Measurements from ENCODE around the gene ADGRF3.

ADGRF3 gene

GRCh38 chr2:26359886-26360473, 13.4 kb upstream of the ADGRF3 start:
- Histone ChIP-seq H4K8ac (ENCODE audit: low read depth, low read length) (no peak overlapping the region), H2BK12ac (ENCODE audit: low read length) (no peak overlapping the region), H3K23ac (ENCODE audit: low read depth, low read length, poor library complexity) (no peak overlapping the region), H3K4me2 (ENCODE audit: insufficient read depth, low read length, poor library complexity, severe bottlenecking) (no peak overlapping the region), H2BK15ac (ENCODE audit: low read length) (no peak overlapping the region), H3K9me3 (replicated peaks in 1 of 2; ENCODE audit: control insufficient read depth in 2 of 2, insufficient read depth in 1 of 2, low read depth in 1 of 2, low read length in 2 of 2) (no peaks in the 10 kb centered on the region), H3K18ac (ENCODE audit: low read length) (no peak overlapping the region), H3K9ac (ENCODE audit: low read depth, low read length, poor library complexity) (no peak overlapping the region), H3K14ac (ENCODE audit: low read length) (no peak overlapping the region), H3K79me1 (ENCODE audit: low read depth, low read length) (peaks cover 3% of the 10 kb centered on the region), H2BK120ac (ENCODE audit: low read depth, low read length) (no peak overlapping the region), H4K91ac (ENCODE audit: low read depth, low read length, poor library complexity) (no peak overlapping the region), H3K36me3 (replicated peaks in 1 of 2; ENCODE audit: control insufficient read depth in 2 of 2, insufficient read depth in 2 of 2, low read length in 2 of 2) (peaks cover 2 to 38% of the 10 kb centered on the region in 2 donors), H3K4me1 (ENCODE audit: control insufficient read depth in 2 of 2, insufficient read depth in 1 of 2, low read depth in 1 of 2, low read length in 2 of 2) (peaks cover 0 to 5% of the 10 kb centered on the region in 2 donors), H2AFZ (ENCODE audit: low read length) (no peak overlapping the region), H3K27ac (replicated peaks; ENCODE audit: low read length) (no peak overlapping the region), H3K4ac (ENCODE audit: low read length) (no peak overlapping the region), H3K4me3 (ENCODE audit: low read length in 2 of 2) (no peak overlapping the region), H2BK5ac (ENCODE audit: low read length) (no peak overlapping the region), H3K27me3 (ENCODE audit: control insufficient read depth in 3 of 3, insufficient read depth in 3 of 3, low read depth in 1 of 3, low read length in 3 of 3) (no peaks in the 10 kb centered on the region), H2AK5ac (ENCODE audit: low read depth, low read length) (no peak overlapping the region)
- no CpG with 5 or more reads among the region's 4 CpGs for WGBS, 2 donors (ENCODE audit: extremely low coverage in 2 of 2, insufficient read length in 2 of 2, insufficient replicate concordance in 1 of 2)
- no peak for DNase-seq (ENCODE audit: low spot score)

- H2BK12ac ChIP-seq (ENCODE audit: low read length), result no peak overlapping the region
- no peak overlapping the region for H3K9ac ChIP-seq (ENCODE audit: low read depth, low read length, poor library complexity)
- no peaks in the 10 kb centered on the region for H3K27me3 ChIP-seq (ENCODE audit: control insufficient read depth in 3 of 3, insufficient read depth in 3 of 3, low read depth in 1 of 3, low read length in 3 of 3)
- no peak overlapping the region for H3K14ac ChIP-seq (ENCODE audit: low read length)
- no peak overlapping the region for H3K23ac ChIP-seq (ENCODE audit: low read depth, low read length, poor library complexity)
- no peak overlapping the region for H4K8ac ChIP-seq (ENCODE audit: low read depth, low read length)
- H3K18ac ChIP-seq (ENCODE audit: low read length), result no peak overlapping the region
- peaks cover 5% of the 10 kb centered on the region for H3K79me1 ChIP-seq (ENCODE audit: low read depth, low read length)
- H2AK5ac ChIP-seq (ENCODE audit: low read depth, low read length), result no peak overlapping the region
- H2BK5ac ChIP-seq (ENCODE audit: low read length), result no peak overlapping the region
- H3K4ac ChIP-seq (ENCODE audit: low read length), result no peak overlapping the region
- no peak overlapping the region for H2BK120ac ChIP-seq (ENCODE audit: low read depth, low read length)
- peaks cover 0 to 47% of the 10 kb centered on the region in 2 donors for H3K36me3 ChIP-seq (replicated peaks in 1 of 2; ENCODE audit: control insufficient read depth in 2 of 2, insufficient read depth in 2 of 2, low read length in 2 of 2)
- no CpG with 5 or more reads among the region's 2 CpGs for WGBS, 2 donors (ENCODE audit: extremely low coverage in 2 of 2, insufficient read length in 2 of 2, insufficient replicate concordance in 1 of 2)
- no peak overlapping the region for H2BK15ac ChIP-seq (ENCODE audit: low read length)
- no peak for DNase-seq (ENCODE audit: low spot score)
- H3K4me1 ChIP-seq (ENCODE audit: control insufficient read depth in 2 of 2, insufficient read depth in 1 of 2, low read depth in 1 of 2, low read length in 2 of 2), result peaks cover 0 to 5% of the 10 kb centered on the region in 2 donors
- H4K91ac ChIP-seq (ENCODE audit: low read depth, low read length, poor library complexity), result no peak overlapping the region
- no peak overlapping the region for H3K27ac ChIP-seq (replicated peaks; ENCODE audit: low read length)
- no peak overlapping the region for H3K4me3 ChIP-seq (ENCODE audit: low read length in 2 of 2)
- no peak overlapping the region for H2AFZ ChIP-seq (ENCODE audit: low read length)
- no peaks in the 10 kb centered on the region for H3K9me3 ChIP-seq (replicated peaks in 1 of 2; ENCODE audit: control insufficient read depth in 2 of 2, insufficient read depth in 1 of 2, low read depth in 1 of 2, low read length in 2 of 2)
- H3K4me2 ChIP-seq (ENCODE audit: insufficient read depth, low read length, poor library complexity, severe bottlenecking), result no peak overlapping the region
These were observed 10.2 kb upstream of the ADGRF3 start for GRCh38 chr2:26356771-26357170.

GRCh38 chr2:26356111-26356510, 9.5 kb upstream of the ADGRF3 start:
- no peak overlapping the region for H2BK15ac ChIP-seq (ENCODE audit: low read length)
- no peak overlapping the region for H3K4me3 ChIP-seq (ENCODE audit: low read length in 2 of 2)
- no peak overlapping the region for H2AFZ ChIP-seq (ENCODE audit: low read length)
- no peaks in the 10 kb centered on the region for H3K27me3 ChIP-seq (ENCODE audit: control insufficient read depth in 3 of 3, insufficient read depth in 3 of 3, low read depth in 1 of 3, low read length in 3 of 3)
- H3K23ac ChIP-seq (ENCODE audit: low read depth, low read length, poor library complexity), result no peak overlapping the region
- H3K14ac ChIP-seq (ENCODE audit: low read length), result no peak overlapping the region
- H3K4me1 ChIP-seq (ENCODE audit: control insufficient read depth in 2 of 2, insufficient read depth in 1 of 2, low read depth in 1 of 2, low read length in 2 of 2), result peaks cover 0 to 5% of the 10 kb centered on the region in 2 donors
- no peak overlapping the region for H2BK120ac ChIP-seq (ENCODE audit: low read depth, low read length)
- peaks cover 0 to 46% of the 10 kb centered on the region in 2 donors for H3K36me3 ChIP-seq (replicated peaks in 1 of 2; ENCODE audit: control insufficient read depth in 2 of 2, insufficient read depth in 2 of 2, low read length in 2 of 2)
- H3K18ac ChIP-seq (ENCODE audit: low read length), result no peak overlapping the region
- H3K9me3 ChIP-seq (replicated peaks in 1 of 2; ENCODE audit: control insufficient read depth in 2 of 2, insufficient read depth in 1 of 2, low read depth in 1 of 2, low read length in 2 of 2), result no peaks in the 10 kb centered on the region
- no CpG with 5 or more reads among the region's 2 CpGs for WGBS, 2 donors (ENCODE audit: extremely low coverage in 2 of 2, insufficient read length in 2 of 2, insufficient replicate concordance in 1 of 2)
- peaks cover 6% of the 10 kb centered on the region for H3K79me1 ChIP-seq (ENCODE audit: low read depth, low read length)
- no peak overlapping the region for H3K27ac ChIP-seq (replicated peaks; ENCODE audit: low read length)
- no peak overlapping the region for H4K91ac ChIP-seq (ENCODE audit: low read depth, low read length, poor library complexity)
- no peak overlapping the region for H4K8ac ChIP-seq (ENCODE audit: low read depth, low read length)
- H2BK12ac ChIP-seq (ENCODE audit: low read length), result no peak overlapping the region
- no peak overlapping the region for H3K9ac ChIP-seq (ENCODE audit: low read depth, low read length, poor library complexity)
- no peak overlapping the region for H3K4ac ChIP-seq (ENCODE audit: low read length)
- no peak overlapping the region for H2BK5ac ChIP-seq (ENCODE audit: low read length)
- DNase-seq (ENCODE audit: low spot score), result no peak
- H3K4me2 ChIP-seq (ENCODE audit: insufficient read depth, low read length, poor library complexity, severe bottlenecking), result no peak overlapping the region
- H2AK5ac ChIP-seq (ENCODE audit: low read depth, low read length), result no peak overlapping the region

- Histone ChIP-seq H3K4me1 (ENCODE audit: control insufficient read depth in 2 of 2, insufficient read depth in 1 of 2, low read depth in 1 of 2, low read length in 2 of 2) (peaks cover 0 to 5% of the 10 kb centered on the region in 2 donors), H2AK5ac (ENCODE audit: low read depth, low read length) (no peak overlapping the region), H2BK120ac (ENCODE audit: low read depth, low read length) (no peak overlapping the region), H3K4ac (ENCODE audit: low read length) (no peak overlapping the region), H3K9me3 (replicated peaks in 1 of 2; ENCODE audit: control insufficient read depth in 2 of 2, insufficient read depth in 1 of 2, low read depth in 1 of 2, low read length in 2 of 2) (no peaks in the 10 kb centered on the region), H3K36me3 (replicated peaks in 1 of 2; ENCODE audit: control insufficient read depth in 2 of 2, insufficient read depth in 2 of 2, low read length in 2 of 2) (peaks cover 0 to 54% of the 10 kb centered on the region in 2 donors), H3K4me3 (ENCODE audit: low read length in 2 of 2) (no peak overlapping the region), H3K9ac (ENCODE audit: low read depth, low read length, poor library complexity) (no peak overlapping the region), H3K4me2 (ENCODE audit: insufficient read depth, low read length, poor library complexity, severe bottlenecking) (no peak overlapping the region), H3K23ac (ENCODE audit: low read depth, low read length, poor library complexity) (no peak overlapping the region), H2BK5ac (ENCODE audit: low read length) (no peak overlapping the region), H3K79me1 (ENCODE audit: low read depth, low read length) (peaks cover 6% of the 10 kb centered on the region), H3K14ac (ENCODE audit: low read length) (no peak overlapping the region), H3K27ac (replicated peaks; ENCODE audit: low read length) (no peak overlapping the region), H4K91ac (ENCODE audit: low read depth, low read length, poor library complexity) (no peak overlapping the region), H3K27me3 (ENCODE audit: control insufficient read depth in 3 of 3, insufficient read depth in 3 of 3, low read depth in 1 of 3, low read length in 3 of 3) (no peaks in the 10 kb centered on the region), H4K8ac (ENCODE audit: low read depth, low read length) (no peak overlapping the region), H2BK15ac (ENCODE audit: low read length) (no peak overlapping the region), H2BK12ac (ENCODE audit: low read length) (no peak overlapping the region), H3K18ac (ENCODE audit: low read length) (no peak overlapping the region), H2AFZ (ENCODE audit: low read length) (no peak overlapping the region)
- no peak for DNase-seq (ENCODE audit: low spot score)
- no CpG with 5 or more reads among the region's 9 CpGs for WGBS, 2 donors (ENCODE audit: extremely low coverage in 2 of 2, insufficient read length in 2 of 2, insufficient replicate concordance in 1 of 2)
These were observed 8.7 kb upstream of the ADGRF3 start for GRCh38 chr2:26355038-26355995.
